GM12891 (cell line): ENCODE data around the gene TMEM258.

Experiments used
- DNase-seq: peaks from one replicate; pipeline ENCODE4 v3.0.0; 2011; ENCODE audit warnings: low spot score; ENCODE audit not compliant: insufficient read length
- FAIRE-seq: peaks from 2 replicates; lab custom pipeline; 2011; peaks lifted over from hg19 to GRCh38; lab: Jason Lieb, UNC
- PAX5 ChIP-seq: IDR thresholded peaks from 2 replicates; pipeline ENCODE4 v1.6.1; 2011; ENCODE audit warnings: low read length, moderate library complexity, mild to moderate bottlenecking; ENCODE audit not compliant: insufficient read depth, severe bottlenecking
- POLR2A ChIP-seq: IDR thresholded peaks from 2 replicates; pipeline ENCODE4 v1.6.1; 2011; ENCODE audit warnings: low read depth, low read length, control low read depth
- POLR2AphosphoS5 ChIP-seq: IDR thresholded peaks from 2 replicates; pipeline ENCODE4 v1.6.1; 2011; ENCODE audit warnings: low read depth, low read length, control low read depth
- POU2F2 ChIP-seq: IDR thresholded peaks from 2 replicates; pipeline ENCODE4 v1.6.1; 2011; ENCODE audit warnings: low read depth, mild to moderate bottlenecking, control low read depth, low read length, moderate library complexity
- SPI1 ChIP-seq: IDR thresholded peaks from 2 replicates; pipeline ENCODE4 v1.6.1; 2011; ENCODE audit warnings: low read depth, low read length, control low read depth
- TAF1 ChIP-seq: IDR thresholded peaks from 2 replicates; pipeline ENCODE4 v1.6.1; 2011; ENCODE audit warnings: low read depth, low read length, control low read depth

The TMEM258 gene

GRCh38 chr11:61771985-61772455 is 20.4 kb downstream of the TMEM258 start:
- FAIRE-seq (no peak), DNase-seq (no peak)
- TF ChIP-seq POLR2A (no peak), PAX5 (no peak), TAF1 (no peak), POU2F2 (no peak), SPI1 (no peak), POLR2AphosphoS5 (no peak)

GRCh38 chr11:61771195-61771894 is 21.1 kb downstream of the TMEM258 start:
- no peak for FAIRE-seq
- TF ChIP-seq PAX5, result no peak
- TF ChIP-seq POU2F2, result no peak
- TF ChIP-seq POLR2A, result no peak
- TF ChIP-seq TAF1, result no peak
- TF ChIP-seq POLR2AphosphoS5, result no peak
- no peak for TF ChIP-seq SPI1
- DNase-seq, result no peak

- FAIRE-seq (no peak), DNase-seq (no peak)
- TF ChIP-seq SPI1 (no peak), PAX5 (no peak), TAF1 (no peak), POLR2A (no peak), POLR2AphosphoS5 (no peak)
Measured at GRCh38 chr11:61769946-61770683, 22.3 kb downstream of the TMEM258 start.

- FAIRE-seq, result no peak
Measured at GRCh38 chr11:61769169-61769920, 23.1 kb downstream of the TMEM258 start.

GRCh38 chr11:61768376-61769076 is 23.9 kb downstream of the TMEM258 start:
- FAIRE-seq (no peak), DNase-seq (no peak)
- no peak for TF ChIP-seq POLR2A
- no peak for TF ChIP-seq TAF1
- no peak for TF ChIP-seq POLR2AphosphoS5
- no peak for TF ChIP-seq SPI1
- TF ChIP-seq PAX5, result no peak
- TF ChIP-seq POU2F2, result no peak

More at GRCh38 chr11:61769169-61769920, 23.1 kb downstream of the TMEM258 start:
- TF ChIP-seq TAF1 (no peak), PAX5 (no peak), POLR2AphosphoS5 (no peak), POU2F2 (no peak), POLR2A (no peak), SPI1 (no peak)
- DNase-seq, result no peak

- no peak for FAIRE-seq
- DNase-seq, result no peak
- TF ChIP-seq POLR2AphosphoS5 (no peak), POLR2A (no peak), PAX5 (no peak), POU2F2 (no peak), SPI1 (no peak), TAF1 (no peak)
Measured at GRCh38 chr11:61766353-61766841, 26.0 kb downstream of the TMEM258 start.

GRCh38 chr11:61765550-61766253 is 26.7 kb downstream of the TMEM258 start:
- TF ChIP-seq TAF1 (no peak), SPI1 (no peak), POLR2A (no peak), POLR2AphosphoS5 (no peak), PAX5 (no peak), POU2F2 (no peak)
- no peak for DNase-seq
- no peak for FAIRE-seq

- no peak for DNase-seq
- TF ChIP-seq POU2F2, result no peak
- TF ChIP-seq TAF1, result no peak
- TF ChIP-seq POLR2A, result no peak
- no peak for TF ChIP-seq SPI1
- no peak for TF ChIP-seq PAX5
- no peak for TF ChIP-seq POLR2AphosphoS5
- no peak for FAIRE-seq
Measured at GRCh38 chr11:61764606-61765260, 27.7 kb downstream of the TMEM258 start.
